ENCODE results near the gene NRIP2. TPM values are rescaled to one million over a fixed set of nuclear protein-coding genes. Genes with fewer than 3 reads are reported as not detected.

Gene NRIP2
- total RNA-seq, 2 donors from 2014 or later: 0.18 to 8.7 TPM

GRCh38 chr12:2806700-2807099 is 28.1 kb downstream of the NRIP2 start:
- no peak for TF ChIP-seq POLR2AphosphoS5 (IDR thresholded peaks at IDR 0.05)
- no peak for TF ChIP-seq CTCF (IDR thresholded peaks at IDR 0.05)
- no peak for TF ChIP-seq POLR2A (IDR thresholded peaks at IDR 0.05)
- intact Hi-C loops (cut with DNase I): no loop called here

GRCh38 chr12:2805143-2805520 is 29.7 kb downstream of the NRIP2 start:
- peaks cover 10% of the 10 kb centered on the region for H3K4me1 ChIP-seq (replicated peaks)
- H3K27me3 ChIP-seq (replicated peaks; ENCODE audit: insufficient read depth): no peaks in the 10 kb centered on the region
- TF ChIP-seq POLR2AphosphoS5 (IDR thresholded peaks at IDR 0.05) (no peak), CTCF (IDR thresholded peaks at IDR 0.05) (no peak), POLR2A (IDR thresholded peaks at IDR 0.05) (no peak)
- intact Hi-C loops (cut with DNase I): no loop called here
- DNase-seq (ENCODE audit: low spot score): no peak
- H3K4me3 ChIP-seq: no peak overlapping the region
- no peak overlapping the region for H3K27ac ChIP-seq
- H3K36me3 ChIP-seq: peaks cover 8 to 16% of the 10 kb centered on the region in 2 donors
- 38% methylated on average over 2 of the region's 2 CpGs for WGBS
- no peaks in the 10 kb centered on the region for H3K9me3 ChIP-seq

More at GRCh38 chr12:2806700-2807099, 28.1 kb downstream of the NRIP2 start:
- H3K4me3 ChIP-seq: no peak overlapping the region
- DNase-seq (ENCODE audit: low spot score): no peak
- 94% methylated on average over 6 of the region's 6 CpGs for WGBS
- no peaks in the 10 kb centered on the region for H3K27me3 ChIP-seq (replicated peaks; ENCODE audit: insufficient read depth)
- H3K36me3 ChIP-seq: peaks cover 8 to 10% of the 10 kb centered on the region in 2 donors
- H3K9me3 ChIP-seq: no peaks in the 10 kb centered on the region
- no peak overlapping the region for H3K27ac ChIP-seq
- H3K4me1 ChIP-seq (replicated peaks): no peaks in the 10 kb centered on the region

- Histone ChIP-seq H3K27me3 (replicated peaks; ENCODE audit: insufficient read depth) (no peaks in the 10 kb centered on the region), H3K36me3 (peaks cover 8 to 21% of the 10 kb centered on the region in 2 donors), H3K9me3 (no peaks in the 10 kb centered on the region), H3K4me1 (replicated peaks) (peaks cover 10% of the 10 kb centered on the region), H3K27ac (no peak overlapping the region), H3K4me3 (no peak overlapping the region)
- TF ChIP-seq POLR2AphosphoS5 (IDR thresholded peaks at IDR 0.05): no peak
- intact Hi-C loops (cut with DNase I): no loop called here
- DNase-seq (ENCODE audit: low spot score): no peak
- 63% methylated on average over 5 of the region's 5 CpGs for WGBS
Observed at GRCh38 chr12:2804393-2805142, 30.3 kb downstream of the NRIP2 start.

GRCh38 chr12:2803635-2804392 is 31.0 kb downstream of the NRIP2 start:
- Histone ChIP-seq H3K4me3 (no peak overlapping the region), H3K4me1 (replicated peaks) (peaks cover 10% of the 10 kb centered on the region), H3K27me3 (replicated peaks; ENCODE audit: insufficient read depth) (no peaks in the 10 kb centered on the region), H3K36me3 (peaks cover 8 to 26% of the 10 kb centered on the region in 2 donors), H3K9me3 (no peaks in the 10 kb centered on the region), H3K27ac (no peak overlapping the region)
- WGBS: 83% methylated on average over 7 of the region's 7 CpGs
- no peak for DNase-seq (ENCODE audit: low spot score)
- TF ChIP-seq CTCF (IDR thresholded peaks at IDR 0.05) (no peak), POLR2AphosphoS5 (IDR thresholded peaks at IDR 0.05) (no peak), POLR2A (IDR thresholded peaks at IDR 0.05) (no peak)
- intact Hi-C loops (cut with DNase I): no loop called here

- DNase-seq (ENCODE audit: low spot score): no peak
- H3K4me1 ChIP-seq (replicated peaks): peaks cover 14% of the 10 kb centered on the region
- H3K36me3 ChIP-seq: peaks cover 8 to 26% of the 10 kb centered on the region in 2 donors
- TF ChIP-seq CTCF (IDR thresholded peaks at IDR 0.05): no peak
- TF ChIP-seq POLR2AphosphoS5 (IDR thresholded peaks at IDR 0.05): no peak
- no peak for TF ChIP-seq POLR2A (IDR thresholded peaks at IDR 0.05)
- no peaks in the 10 kb centered on the region for H3K27me3 ChIP-seq (replicated peaks; ENCODE audit: insufficient read depth)
- intact Hi-C loops (cut with DNase I): no loop called here
- H3K9me3 ChIP-seq: no peaks in the 10 kb centered on the region
- H3K27ac ChIP-seq: peak overlapping the region; percentile 20 to 31
- 53% methylated on average over 16 of the region's 16 CpGs for WGBS
- H3K4me3 ChIP-seq: no peak overlapping the region
Observed at GRCh38 chr12:2801044-2801783, 33.6 kb downstream of the NRIP2 start.
